Measurements from ENCODE around the gene PGBD5.

The PGBD5 gene

DNA sequence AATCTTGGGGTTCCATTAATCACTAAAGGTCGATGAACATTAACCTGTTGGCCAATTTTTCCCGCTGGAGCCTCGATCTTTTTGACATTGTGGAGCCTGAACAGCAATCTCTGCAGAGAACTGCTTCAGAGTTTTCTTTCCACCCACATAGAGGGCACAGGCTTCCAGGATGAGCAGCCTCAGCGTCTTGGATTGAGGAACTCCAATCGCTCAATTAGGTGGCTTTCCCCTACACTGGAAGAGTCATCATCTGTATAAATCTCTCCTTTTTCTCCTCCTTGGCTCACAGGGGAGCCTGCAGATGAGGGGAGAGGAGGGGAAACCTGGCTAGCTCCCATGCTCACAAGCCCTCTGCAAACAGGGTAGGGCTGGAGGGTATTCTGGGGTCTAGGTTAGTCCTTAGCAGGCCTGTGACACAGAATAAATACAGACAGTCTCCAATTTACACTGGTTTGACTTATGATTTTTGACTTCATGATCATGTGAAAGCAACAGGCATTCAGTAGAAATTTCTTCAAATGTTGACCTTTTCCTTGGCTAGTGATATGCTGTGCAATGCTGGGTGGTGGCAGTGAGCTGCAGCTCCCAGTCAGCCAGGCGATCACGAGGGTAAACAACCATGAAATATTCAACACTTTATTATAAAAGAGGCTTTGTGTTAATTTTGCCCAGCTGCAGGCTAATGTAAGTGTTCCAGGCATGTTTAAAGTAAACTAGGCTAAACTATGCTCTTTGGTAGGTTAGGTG is 80.8 kb downstream of the PGBD5 start:
- no peak for DNase-seq

DNA sequence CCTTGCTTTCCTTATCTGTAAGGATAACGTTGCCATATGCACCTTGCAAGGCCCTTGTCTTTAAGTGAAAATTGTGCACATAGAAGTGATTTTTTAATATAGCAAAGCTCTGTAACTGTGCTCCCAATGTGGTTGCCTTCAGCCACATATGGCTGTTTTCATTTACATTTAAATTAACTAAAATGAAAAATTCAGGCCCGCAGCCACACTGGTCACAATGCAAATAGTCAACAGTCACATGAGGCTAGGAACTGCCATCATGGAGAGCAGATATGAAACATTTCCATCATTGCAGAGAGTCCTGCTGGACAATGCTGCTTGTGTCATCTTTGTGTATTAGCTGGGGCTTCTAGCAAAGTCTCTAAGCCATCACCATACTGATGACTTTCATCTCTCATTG is 83.4 kb downstream of the PGBD5 start:
- no peak for DNase-seq

DNA sequence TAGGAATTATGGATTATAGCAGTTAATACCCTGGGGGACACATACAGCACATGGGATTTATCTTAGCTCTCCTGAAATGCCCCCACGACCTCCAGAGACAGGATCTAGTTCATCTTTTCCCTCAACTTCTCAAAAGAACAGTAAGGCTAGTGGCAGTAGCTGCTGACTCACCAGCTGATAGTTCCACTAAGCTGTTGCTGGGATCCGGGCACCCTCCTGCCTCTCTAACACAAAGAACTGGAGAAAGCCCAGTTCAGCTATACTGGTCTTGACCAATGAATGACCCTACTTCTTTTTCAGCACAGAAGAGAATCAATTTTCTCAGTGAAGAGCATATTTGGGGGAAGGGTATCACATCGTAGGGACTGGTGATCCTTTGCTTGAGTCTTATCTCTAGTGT is 84.1 kb downstream of the PGBD5 start:
- no peak for DNase-seq

DNA sequence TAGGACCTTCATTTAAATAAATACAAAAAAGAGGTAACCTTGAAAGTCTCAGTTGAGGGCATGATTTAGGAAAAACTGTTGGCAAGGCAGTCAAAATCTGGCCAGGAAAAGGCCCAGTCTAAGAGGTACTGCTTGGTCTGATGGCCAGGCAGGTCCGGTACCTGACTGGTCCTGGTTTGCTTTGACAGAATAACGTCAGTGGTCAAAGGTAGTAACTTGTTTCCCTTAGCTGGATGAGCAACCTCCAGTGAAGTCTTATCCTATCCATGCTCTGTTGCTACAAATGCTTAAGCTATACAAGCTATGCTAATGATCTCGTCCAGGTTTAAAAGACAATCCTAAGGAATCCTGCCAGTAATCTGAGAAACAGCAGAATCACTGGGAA is 85.0 kb downstream of the PGBD5 start:
- no peak for DNase-seq

DNA sequence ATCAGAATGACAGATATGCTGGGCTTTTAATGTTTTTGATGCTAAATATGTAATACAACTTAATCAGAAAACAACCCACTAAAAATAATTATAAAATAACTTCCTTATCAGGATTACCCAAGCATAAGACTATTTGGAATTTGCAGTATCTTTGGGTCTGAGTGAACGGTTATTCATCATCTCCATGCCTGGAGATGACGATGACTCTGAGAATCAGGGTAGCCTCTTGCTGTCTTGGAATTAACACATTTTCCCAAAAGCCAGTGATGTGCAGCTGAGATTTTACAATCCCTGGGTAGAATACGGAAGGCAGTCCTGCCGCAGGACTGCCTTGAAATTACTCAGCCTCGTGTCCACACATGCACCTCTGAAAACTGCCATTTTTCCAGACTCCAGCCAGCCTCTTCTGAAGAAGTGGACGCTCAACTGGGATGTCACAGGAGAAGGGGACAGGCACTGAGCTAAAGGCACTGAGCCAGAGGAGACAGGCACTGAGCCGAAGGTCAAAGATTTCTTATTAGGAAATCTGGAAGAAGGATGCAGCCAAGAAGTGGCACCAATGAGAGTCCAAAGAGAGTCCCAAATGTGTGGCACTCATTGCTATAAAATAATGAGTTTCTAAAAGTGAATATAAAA is 85.5 kb downstream of the PGBD5 start:
- DNase-seq: no peak

DNA sequence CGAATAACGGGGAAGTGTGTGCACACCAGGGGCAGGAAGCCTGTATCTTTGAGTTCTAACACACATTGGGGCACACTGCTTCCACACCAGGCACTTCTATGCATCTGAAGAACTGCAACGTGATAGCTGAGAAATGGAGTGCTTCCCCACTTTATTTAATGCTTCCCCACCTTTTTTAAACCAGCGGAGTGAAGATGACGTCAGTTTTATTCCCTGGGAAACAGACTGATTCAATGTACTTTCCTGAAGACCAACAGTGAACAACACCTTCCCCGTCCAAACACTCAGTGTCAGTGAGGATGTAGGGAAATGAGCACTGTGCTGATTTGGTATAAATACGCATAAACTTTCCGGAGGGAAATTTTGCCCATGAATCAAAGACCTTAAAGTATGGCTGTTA is 87.1 kb downstream of the PGBD5 start:
- DNase-seq: no peak

DNA sequence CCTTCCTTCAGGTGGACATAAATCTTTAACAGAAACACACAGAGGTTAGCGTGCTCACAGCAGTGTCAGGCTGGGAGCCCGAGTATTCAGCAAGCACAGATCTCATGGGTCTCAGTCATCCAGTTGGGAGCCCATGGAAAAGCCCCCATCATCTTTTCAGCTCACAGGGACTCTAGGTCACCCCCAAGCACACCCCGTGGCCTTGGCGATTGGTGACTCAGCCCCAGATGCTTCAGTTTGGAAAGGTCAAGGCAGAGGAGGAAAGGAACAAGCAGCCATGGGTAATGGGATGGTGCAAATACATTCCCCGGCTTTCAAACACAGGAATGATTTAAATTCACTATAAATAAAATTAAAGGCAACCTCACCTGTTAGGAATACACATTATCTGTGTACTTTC is 88.9 kb downstream of the PGBD5 start:
- no peak for DNase-seq

DNA sequence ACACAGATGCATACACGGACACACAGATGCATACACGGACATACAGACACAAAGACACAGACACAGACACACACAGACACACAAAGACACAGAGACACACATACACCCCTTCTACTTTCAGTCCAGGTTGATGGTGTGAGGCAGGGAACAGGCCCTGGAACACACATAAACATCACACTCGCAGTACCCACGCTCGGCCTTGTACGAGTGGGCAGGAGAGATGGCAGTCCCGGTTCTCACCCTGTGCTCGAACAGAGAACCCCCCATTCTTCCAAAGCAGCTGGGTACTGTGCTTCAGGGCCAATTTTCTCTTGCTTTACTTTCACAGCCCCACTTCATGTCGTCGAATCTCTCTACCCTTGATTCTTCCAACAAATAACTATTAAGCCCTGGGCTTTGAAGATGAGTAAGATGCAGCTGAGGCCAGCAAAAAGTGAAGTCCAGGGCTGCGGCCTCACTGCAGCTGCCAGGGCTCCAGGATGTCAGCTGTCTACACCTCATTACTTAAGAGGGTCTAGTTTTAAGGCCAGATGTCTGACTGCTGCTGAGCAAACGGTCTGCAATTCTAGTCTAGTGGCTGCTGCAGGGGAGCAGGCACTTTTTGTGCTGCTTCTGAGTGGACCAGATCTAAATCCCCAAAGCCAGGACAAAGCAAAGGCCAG is 90.1 kb downstream of the PGBD5 start:
- no peak for DNase-seq

DNA sequence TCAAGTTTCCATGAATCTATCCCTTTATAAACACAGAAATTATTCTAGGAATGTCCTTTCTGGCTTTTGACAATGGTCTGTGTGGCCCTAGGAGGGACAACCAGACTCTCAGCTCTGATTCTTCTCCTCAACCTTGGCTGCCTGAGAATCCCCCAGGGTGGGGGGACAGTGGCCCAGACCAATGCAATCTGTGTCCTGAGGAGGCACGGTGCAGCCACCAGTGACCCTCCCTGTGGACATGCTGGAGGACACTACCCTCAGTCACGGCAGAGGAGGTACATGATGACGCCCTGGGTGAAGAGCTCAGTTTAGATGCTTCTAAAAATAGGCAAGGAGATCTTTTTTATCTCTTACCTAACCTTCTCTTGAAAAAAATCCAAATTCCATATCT is 91.7 kb downstream of the PGBD5 start:
- DNase-seq: no peak

DNA sequence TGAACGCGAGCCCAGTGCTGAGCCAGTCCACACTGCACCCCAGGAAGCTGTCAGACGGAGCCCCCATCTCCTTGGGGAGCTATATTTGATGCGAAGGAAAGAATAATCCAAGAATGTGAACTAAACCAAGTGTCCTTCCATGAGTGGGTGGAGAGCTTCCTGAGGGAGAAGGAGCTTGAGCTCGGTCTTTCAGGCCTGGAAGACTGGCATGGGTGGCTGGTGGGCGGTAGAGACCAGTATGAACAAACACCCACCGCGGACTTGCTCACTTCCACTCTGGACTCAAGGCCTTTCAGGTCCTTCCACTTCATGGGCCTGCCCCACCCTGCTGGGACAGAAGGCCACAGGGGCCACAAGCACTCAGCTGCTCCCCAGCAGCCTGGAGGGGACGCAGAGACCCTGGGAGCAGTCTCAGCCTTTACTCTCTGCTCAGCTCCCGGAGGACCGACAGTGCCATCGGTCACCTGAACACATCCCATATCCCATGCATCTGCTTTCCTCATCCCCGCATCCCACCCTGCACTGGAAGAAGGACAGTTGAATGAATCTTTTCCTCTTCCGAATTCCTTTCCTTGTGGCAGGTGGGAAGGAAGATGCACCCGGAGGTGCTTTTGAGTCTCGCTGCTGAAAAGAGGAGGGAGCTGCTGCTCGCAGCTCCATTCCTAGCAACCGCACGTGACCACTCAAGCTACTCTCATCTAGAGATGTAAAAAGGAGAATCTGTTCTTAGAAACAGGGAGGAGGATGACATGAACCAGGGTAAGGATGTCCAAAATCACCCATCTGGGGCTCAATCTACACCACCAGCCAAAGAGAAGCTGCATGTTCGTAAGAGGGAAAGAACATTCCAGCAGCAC is 92.3 kb downstream of the PGBD5 start:
- DNase-seq: no peak

DNA sequence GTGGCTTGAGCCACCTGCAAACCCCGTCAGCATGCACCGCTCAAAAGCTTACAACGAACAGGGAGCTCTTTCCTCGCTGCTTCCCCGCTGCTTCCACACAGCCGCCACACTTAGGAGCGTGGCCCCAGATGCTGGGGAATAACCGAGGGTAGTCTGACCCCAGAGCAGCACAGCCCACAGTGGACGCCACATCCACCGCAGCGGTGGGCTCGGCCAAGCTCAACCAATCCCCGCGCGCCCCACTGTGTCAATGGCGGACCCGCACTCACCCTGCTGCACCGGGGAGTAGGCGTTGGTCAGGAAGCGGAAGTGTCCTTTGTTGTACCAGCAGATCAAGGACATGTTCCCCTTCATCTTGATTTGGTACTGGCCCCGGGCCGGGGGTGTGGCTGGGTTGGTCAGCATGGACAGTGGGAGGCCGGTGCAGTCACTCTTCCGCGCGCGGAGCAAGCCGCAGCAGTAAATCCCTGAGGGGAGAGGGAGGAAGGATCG is 93.5 kb downstream of the PGBD5 start:
- no peak for DNase-seq

DNA sequence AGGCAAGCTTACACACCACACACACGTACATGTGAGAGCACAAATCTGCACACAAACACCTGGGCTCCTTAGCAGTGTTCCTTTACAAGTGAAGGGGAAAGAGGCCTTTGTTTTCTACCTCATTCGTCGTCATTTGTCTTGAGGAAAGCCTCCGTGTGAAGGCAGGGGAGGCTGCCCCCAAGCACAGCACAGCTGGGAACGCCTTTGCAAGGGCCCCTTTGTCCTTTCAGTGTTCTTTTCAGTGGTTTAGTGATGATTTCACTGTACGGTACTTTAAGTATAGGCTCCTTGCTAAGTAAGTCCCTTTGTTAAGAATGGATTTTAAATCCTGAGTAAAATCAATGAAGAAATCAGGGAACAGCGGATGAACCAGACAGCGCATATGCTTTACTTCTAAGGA is 94.1 kb downstream of the PGBD5 start:
- DNase-seq: no peak

DNA sequence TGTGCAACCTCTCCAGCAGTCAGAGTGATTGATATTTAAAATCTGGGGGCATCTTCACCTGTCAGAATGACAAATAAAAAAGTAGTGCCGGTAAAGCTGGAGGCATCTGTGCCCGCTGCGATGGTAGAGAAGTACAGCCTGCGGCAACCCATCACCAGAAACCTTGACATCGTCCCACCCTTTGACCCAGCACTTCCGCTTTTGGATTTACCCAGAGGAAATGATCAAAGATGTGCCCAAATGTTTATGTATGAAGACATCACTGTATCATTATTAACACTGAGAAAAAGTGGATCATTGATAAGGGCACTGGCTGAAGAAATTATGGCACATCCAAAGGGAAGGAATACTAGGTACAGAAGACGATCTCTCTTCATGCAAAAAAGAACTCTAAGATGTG is 96.0 kb downstream of the PGBD5 start:
- no peak for DNase-seq

DNA sequence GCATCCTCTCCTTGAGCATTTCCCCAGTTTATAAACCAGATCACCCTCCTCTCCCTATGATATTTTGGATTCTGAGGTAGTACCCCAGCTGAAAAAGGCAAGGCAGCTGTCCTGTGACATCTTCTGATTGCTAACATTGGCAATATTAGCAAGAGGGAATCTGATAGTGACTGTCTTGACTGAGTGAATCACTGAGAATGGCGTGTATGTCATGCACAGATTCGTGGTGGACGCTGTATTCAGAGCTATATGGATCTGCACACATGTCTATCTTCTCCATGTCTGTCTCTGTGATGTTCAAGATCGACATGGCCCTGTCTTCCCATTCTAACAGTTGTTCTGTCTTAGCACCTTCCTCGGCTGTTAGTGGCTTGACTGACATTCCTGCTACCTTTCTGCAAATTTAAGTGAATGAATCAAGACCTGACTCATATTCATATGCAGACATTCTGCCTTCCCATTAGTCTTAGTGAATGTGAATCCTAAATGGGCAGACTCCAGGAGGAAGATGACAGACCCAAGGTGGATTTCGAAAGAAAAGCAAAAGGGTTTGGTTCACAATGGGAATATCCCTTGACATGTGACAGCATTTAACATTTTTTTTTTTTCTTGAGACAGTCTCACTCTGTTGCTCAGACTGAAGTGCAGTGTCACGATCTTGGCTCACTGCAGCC is 97.7 kb downstream of the PGBD5 start:
- DNase-seq: no peak

DNA sequence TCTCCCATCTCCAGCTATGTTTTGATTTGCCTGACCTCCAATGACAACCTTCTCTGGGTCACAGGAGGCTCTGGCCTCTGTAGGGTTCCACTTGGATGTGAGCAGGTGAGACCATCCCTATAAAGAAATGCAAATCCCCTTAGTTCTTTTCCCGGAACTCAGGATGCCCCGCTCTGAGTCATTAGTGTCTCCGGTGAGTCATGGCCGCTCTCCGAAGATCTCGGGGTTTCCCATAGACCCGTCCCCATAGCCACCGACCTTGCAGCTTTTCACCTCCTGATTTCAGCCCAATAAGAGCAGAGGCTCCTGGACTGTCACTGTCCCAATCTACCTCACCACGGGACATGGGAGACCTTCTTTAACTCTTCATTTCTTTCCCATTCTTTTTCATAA is 98.2 kb downstream of the PGBD5 start:
- DNase-seq: no peak

DNA sequence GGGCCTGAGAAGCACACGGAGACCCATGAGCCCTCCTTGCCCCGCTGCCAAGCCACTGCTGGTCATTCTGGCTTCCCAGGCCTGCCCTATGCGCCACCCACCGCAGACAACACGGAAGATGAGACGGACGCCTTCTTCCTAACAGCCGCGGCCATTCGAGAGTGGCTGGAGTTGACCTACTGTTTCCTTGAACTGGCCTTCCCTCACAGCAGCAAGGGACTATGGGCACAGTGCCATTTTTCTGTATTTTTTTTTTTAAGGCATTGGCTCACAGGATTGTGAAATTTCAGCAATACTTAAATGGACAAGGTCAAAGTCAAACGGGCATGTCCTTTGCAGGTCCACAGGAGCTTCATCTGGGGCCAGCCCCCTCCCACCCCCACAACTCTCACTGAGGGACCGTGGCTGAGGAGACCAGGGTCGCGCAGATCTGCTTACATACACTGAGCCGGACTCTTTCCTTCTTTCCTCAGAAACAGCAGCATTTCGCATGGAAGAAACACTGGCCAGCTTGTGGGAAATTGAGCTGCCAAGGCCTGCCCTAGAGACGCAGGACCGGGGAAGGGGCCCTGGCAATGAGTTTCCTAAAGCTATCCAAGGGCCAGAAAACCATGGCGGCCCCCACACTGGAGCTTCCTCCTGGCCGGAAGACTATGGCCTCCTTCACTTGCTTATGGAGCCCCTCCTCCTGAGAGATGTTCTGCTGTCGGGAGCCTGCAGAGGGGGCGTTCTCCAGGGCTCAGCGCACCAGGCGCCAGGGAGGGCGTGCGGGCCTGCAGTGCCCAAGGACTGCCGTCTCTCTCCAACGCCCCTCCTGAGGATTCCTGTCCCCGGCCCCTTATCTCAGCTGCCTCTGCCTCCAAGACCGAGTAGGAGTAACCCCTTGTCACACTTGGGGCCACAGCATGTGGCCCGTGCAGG is 98.9 kb downstream of the PGBD5 start:
- DNase-seq: no peak

DNA sequence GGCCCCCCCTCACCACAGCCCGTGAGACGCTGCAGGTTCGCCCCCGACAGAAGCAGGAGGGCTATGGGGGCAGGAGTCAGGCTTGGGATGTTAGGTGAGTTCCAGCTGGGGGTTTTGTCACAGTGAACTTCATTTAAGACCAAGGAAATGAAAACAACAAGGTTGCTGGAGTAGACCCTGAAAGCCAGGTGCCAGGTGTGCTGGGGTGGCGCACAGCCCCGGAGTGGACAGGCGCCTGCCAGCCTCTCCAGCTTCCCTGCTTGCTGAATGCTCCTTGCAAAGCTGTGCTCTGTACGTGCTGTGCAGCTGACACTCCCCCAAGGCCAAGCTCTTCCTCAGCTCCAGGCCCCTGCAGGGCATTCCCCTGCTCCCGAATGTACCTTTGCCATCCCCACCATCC is 102.4 kb downstream of the PGBD5 start:
- no peak for DNase-seq

DNA sequence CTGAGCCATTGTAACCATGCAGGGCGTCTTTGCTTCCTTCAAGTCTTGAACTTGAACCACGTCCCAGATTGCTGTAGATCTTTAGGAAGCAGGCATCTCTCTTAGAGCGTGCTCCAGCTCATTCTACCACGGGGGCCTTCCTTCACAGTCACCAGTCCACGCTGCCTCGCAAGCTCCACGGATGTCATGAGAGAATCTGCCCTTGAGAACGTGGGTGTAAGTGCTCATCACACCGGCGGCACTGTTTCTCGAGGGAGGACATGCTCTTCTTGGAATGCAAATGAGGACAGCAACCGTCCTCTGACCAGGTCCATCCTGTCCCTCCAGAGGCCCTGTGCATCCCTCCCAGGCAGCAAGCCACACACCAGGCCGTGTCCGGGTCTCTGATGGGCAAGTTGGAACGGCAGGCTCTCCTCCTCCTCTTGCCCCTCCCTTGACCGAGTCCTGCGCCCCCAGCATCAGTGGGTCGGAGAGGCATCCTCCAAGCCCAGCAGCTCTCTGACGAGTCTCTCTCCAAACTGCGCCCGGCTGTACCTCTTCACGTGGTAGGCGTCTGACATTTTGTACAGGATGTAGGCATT is 103.1 kb downstream of the PGBD5 start:
- no peak for DNase-seq

DNA sequence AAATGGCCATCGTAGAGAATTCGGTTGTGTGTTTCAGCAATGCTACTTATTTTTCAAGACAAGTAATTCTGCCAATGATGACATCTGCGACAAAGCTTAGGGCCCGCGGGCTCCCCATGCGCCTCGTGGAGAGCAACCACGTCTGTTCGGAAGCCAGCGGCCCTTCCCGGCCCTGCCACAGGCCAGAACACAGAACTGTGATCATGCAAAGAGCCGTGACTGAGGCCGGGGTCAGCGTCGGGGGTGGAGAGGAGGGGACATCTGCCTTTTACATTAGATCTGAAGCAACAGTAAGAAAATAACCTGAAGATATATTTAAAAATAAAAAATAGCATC is 103.7 kb downstream of the PGBD5 start:
- DNase-seq: no peak

DNA sequence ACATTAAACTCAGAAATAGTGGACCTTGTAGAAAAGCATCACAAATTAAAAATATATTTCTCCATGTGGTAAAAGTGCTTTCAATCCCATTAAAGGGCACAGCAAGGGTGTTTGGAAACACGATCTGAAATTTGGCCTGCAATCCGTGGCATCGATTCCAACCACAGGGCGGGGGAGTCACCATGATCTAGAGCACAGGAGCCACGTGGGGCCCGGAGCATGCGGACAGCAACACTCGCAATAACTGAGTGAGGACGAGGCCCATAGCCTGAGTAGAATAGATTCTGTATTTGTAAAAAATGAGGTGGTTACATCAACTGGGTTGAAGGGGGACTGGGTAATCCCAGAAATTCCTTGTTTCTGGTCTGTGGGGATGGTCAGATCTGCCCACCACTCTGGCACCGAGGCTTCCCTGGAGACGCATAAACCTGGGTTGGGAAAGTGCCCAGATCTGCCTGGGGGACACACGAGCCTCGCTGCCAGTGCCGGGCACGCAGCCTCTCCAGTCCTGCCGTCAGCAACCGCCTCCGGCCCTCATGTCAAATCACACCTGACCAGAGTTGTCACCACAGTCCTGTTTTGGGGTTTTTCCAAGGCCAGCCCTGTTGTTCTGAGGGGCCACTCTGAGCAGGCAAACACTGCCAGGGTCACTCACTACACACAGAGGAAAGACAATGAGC is 104.3 kb downstream of the PGBD5 start:
- no peak for DNase-seq

DNA sequence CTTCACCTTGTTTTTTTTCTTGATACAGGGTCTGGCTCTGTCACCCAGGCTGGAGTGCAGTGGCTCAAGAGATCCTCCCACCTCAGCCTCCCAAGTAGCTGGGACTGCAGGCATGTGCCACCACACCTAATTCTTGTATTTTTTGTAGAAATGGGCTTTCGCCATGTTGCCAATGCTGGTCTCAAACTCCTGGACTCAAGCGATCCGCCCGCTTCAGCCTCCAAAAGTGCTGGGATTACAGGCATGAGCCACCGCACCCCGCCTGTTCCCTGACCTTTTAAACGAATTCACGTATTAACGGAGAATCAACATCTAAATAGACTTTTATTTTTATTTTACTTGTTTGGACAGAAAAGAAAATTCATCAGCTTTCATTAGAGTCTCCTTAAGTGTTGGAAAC is 104.8 kb downstream of the PGBD5 start:
- DNase-seq: no peak

All from activated T-cell treated with anti-CD3 and anti-CD28 coated beads, Interleukin-2, amount 50 U/mL, for 1 hour (primary cell).